NCI-H2196 treated with DMSO at 0.1 percent for 48 hours (cell line): ENCODE results near the gene CD96.
"Not testable (repeated sequence)": the region's sequence is repeated elsewhere in the genome, so short reads cannot be mapped to it uniquely, and the experiment has no call there.

ENCODE experiments used
- DNase-seq: peaks from one replicate; lab custom pipeline; 2025; ENCODE audit not compliant: unreplicated experiment; lab: John Stamatoyannopoulos, UW

Gene CD96

GRCh38 chr3:111668888-111669488, 127.0 kb downstream of the CD96 start:
- DNase-seq, result peak; percentile 72

DNA sequence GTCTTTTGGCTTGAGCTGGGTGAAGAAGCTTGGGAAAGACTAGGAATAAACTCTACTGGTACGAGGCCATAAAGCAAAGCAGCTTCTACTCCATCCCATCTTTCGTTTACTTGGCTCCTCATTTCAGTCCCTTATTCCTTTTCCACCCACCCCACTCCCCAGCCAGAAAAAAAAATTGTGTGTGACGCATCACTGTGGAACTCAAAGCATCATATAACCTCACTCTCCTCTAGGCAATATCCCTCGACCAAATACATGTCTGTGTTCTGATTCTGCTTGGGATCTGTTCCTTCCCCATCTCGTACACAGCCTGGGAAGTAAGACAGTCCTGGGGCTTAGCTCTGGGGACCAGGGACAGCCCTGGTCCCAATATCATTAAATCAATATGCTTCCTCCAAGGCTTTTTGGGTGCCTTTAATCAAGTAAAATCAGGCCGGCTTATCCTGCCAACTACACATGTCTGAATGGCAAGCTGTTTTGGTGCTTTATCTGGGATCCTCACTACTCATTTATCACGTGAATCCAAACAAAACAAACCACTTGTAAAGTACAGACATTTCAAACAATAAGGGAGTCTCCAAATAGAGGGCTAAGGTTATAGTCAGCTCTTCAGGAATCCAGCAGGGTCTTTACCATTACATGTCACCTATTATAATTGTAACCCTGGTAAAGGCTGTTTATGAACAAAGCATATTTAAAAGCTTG, 128.1 kb downstream of the CD96 start:
- no peak for DNase-seq

DNA sequence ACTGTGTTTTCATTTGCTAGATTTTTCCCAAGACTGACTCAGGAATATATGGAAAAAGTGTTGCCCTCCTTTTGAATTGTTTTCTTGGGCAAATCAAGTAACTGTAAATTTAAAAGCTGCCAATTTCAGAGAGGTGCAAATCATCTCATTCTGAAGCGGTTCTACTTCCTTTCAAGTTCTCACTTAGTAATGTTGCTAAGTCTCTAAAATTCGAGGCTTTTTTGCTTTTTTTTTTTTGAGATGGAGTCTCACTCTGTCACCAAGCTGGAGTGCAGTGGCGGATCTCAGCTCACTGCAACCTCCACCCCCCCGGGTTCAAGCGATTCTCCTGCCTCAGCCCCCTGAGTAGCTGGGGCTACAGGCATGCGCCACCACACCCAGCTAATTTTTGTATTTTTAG, 130.5 kb downstream of the CD96 start:
- DNase-seq, result not testable (repeated sequence)

DNA sequence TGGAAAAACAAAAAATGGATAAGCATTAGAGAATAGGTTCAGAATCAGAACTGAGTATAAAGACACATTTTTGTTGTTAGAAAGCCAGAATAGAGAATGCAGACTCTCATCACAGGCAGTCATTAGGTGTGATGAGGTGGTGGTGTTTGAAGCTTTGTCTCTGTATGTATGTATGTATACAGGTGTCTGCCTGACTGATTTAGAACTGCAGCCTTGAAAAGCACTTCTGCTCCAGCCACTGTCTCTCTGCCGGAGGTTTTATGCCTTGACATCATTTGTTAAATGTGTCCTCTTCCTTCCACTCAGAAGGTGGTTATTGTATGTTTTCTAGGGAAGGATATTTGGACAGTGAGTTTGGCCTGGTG, 133.8 kb downstream of the CD96 start:
- DNase-seq, result no peak

DNA sequence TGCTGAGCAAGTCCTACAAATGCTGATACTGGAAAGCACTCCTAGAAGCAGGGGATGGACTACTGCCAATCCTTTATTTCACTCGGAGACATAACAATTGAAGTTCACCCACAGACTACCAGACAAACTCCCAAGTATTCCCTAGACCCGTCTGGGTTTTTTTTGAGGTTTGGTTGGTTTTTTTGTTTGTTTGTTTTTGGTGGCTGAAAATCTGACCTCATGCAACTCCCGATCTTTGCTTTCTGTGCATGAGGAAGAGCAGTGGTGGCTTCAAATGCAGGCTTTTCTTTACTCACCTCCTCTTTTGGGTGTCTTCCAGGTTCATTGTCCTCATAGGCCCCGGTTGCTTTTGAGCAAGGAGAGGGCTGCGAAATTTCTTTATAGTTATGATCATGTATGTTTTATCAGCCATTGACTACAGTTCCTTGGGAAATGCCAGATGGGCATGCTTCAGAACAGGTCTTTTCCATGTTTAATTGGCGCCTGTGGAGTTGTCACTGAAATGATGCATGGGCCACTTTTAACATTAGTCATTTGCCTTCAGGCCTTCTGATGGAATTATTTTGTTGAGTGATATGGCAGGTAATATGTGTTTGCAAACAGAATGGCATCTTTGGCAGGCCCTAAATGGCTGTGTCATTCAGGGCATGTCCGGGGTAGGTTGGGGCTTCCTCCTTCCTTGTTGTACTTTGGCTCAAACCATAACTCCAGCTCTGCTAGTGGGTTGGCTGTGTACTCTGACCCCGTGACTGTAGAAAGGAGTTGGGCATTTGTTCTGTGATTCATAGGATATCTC, 134.4 kb downstream of the CD96 start:
- DNase-seq, result peak; percentile 13

GRCh38 chr3:111677007-111677392, 135.0 kb downstream of the CD96 start:
- DNase-seq, result no peak

DNA sequence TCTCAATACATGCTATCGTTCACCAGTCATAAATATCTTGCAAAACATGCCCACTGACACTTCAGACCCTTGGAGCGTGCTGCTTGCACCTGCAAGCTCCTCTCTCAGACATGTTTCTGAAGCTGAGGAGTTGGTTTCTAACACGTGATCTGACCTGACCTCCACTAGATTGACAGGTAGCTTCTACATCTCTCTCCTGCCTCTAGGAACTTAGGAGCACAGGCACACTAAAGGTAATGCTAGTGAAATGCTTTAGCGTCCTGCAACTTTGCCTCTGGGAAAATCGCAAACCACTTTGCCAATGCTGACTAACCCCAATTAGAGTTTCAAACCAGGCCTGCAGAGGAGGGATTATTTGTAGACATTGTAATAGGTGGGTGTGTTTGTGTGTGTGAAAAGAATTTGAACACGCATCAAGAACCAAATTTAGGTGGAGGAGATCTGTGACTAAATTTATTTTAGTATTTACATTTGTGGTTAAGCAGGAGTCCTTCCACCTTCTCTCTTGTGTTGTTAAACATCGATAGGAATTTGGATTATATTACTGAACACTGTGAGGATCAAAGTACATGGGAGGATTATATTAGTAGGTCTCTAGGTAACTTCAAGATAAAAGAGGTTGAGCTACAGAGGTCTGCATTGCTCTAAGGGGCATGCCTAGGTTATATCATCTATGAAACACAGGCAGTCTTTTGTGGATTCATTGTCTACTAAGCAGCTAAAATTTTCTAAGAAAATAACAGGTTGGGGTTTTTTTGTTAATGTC, 139.8 kb downstream of the CD96 start:
- no peak for DNase-seq

- no peak for DNase-seq
These were observed 142.6 kb downstream of the CD96 start for GRCh38 chr3:111684640-111685039.

GRCh38 chr3:111688190-111688800, 146.3 kb downstream of the CD96 start:
- DNase-seq, result no peak

GRCh38 chr3:111690242-111690641, 148.2 kb downstream of the CD96 start:
- DNase-seq, result no peak

GRCh38 chr3:111691293-111691909, 149.4 kb downstream of the CD96 start:
- peak; percentile 40 for DNase-seq

DNA sequence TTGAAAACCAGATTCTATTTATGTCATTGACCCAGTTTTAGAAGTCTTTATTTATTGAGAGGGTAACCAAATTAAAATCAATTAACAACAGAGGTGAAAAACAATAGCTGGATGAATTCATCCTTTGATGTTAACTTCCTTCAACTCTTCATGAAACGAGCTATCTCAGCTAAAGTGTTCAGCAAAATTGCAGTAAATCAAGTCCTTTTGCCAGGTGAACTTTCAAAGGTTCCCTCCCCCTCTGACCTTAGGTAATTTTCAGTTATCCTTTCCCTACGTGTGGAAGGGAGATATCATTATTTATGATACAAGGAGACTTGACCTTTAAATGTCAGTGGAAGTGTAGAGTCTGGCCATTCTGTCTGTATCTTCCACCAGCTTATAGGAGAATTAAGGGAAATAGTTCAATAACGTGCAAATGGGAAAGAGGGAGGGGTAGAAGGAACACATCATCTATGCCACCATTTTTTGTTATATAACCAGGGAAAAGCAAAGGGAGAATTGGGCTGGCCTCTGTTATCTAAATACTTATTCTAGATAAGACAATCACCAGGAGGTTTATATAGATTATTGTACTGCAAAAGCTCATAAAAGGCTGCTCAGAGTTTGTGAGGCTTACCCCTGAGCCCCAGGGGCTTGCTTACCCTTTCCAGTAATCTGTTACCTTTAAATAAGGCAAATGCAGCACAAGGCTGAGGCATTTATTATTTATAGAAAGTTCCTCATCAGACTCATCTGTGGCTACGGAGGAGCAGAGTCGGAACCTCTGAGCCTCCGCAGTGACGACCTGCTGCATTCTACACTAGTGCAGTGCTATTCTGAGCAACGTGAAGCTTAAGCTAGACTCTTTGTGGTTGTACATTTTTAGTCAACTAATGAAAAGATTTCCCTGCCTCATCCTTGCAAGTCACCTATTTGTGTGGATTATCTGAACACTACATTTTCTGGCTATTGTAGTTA, 150.9 kb downstream of the CD96 start:
- DNase-seq, result no peak

GRCh38 chr3:111694471-111694870, 152.5 kb downstream of the CD96 start:
- DNase-seq, result no peak

DNA sequence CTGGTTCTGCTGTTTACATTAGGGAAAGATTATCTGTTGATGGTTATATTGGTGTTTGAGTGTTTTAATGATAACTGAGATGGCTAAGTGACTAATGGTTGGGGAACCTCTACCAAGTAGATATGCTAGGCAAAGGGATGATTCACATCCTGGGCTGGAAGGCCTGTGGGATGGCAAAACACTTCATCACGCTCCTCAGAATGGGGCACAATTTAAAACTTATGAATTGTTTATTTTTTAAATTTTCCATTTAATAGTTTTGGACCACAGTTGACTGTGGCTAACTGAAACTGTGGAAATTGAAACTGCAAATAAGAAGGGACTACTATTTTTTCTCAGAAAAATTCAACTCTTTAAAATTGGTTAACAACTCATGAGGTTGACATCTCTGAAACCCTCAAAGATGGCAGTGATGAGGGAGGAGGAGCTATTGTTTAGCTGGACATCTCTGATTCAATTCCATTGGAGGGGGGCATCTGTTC, 153.7 kb downstream of the CD96 start:
- DNase-seq, result no peak

DNA sequence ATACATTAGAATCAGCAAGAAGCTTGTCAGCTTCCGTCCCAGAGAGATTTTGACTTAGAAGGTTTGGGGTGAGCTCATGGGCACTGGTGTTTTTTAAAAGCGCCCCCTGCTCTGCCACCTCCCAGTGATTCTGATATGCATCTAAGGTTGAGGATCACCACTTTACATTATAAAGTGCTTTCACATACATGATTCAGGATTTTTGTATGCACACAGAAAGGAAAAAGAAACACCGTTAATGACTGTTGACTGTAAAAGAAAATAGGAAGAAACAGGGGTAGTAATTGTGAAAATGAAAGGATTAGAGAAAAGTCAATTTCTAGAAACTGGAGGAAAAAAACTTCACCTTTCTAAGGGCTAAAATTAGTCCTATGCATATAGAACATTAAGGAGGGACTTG, 158.1 kb downstream of the CD96 start:
- no peak for DNase-seq

DNA sequence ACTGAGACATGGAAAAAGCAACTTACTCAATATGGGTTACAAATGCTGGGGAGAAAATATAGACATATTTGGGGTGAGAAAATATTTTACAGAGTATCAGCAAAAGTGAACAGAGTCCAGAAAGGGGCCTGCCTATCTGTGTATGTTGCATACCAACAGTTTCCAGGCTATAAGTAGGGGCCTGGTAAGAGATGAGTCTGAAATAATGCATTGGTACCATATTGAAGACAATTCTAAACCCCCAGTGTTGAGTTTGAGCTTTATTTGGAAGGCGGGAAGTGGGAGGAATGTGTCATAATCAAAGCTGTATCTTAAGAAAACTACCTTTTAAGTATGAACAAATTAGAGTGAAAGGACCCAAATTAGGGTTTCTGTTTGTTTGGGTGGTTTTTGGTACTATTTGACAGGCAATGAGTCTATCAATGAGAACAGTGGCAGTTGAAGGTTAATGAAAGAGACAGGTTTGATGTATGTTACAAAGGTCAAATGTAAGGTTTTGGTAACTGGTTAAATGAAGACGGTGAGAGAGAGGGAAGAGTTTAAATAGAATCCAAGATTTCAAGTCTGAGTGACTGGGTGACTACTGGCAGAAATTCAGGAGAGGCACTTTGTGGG, 159.4 kb downstream of the CD96 start:
- DNase-seq, result no peak
